Thyroid gland (tissue), 4 donors: ENCODE data around the gene PTPN14. TPM values are rescaled to one million over a fixed set of nuclear protein-coding genes. Genes with fewer than 3 reads are reported as not detected.

ENCODE experiments used
- DNase-seq, 2 donors: peaks; one replicate each; pipeline ENCODE4 v3.0.0-alpha.2; 2019
- H3K27ac ChIP-seq, 3 donors: fragments of 200-600 bp; sonication (generic); 1 replicate in 2 of 3; 2 replicates in 1 of 3; pipeline ENCODE4 v1.5.1; 2016 to 2019; ENCODE audit warnings: mild to moderate bottlenecking in 1 of 3, moderate library complexity in 1 of 3
- H3K27me3 ChIP-seq: fragments of 200-600 bp; sonication (generic); one replicate; pipeline ENCODE4 v1.5.1; 2019
- H3K36me3 ChIP-seq, 2 donors: fragments of 200-600 bp; sonication (generic); one replicate each; pipeline ENCODE4 v1.5.1; 2016 to 2019
- H3K4me1 ChIP-seq, 2 donors: fragments of 200-600 bp; sonication (generic); one replicate each; pipeline ENCODE4 v1.5.1; 2017 to 2019
- H3K4me3 ChIP-seq, 3 donors: fragments of 200-600 bp; sonication (generic); replicated peaks in 1 of 3; 1 replicate in 2 of 3; 2 replicates in 1 of 3; pipeline ENCODE4 v1.5.1; 2016; ENCODE audit warnings: mild to moderate bottlenecking in 1 of 3
- H3K9me3 ChIP-seq: fragments of 200-600 bp; sonication (generic); one replicate; pipeline ENCODE4 v1.5.1; 2017
- CTCF ChIP-seq, 6 experiments: fragments of 200-600 bp in 3 of 6; fragments of 450-650 bp in 3 of 6; sonication (generic) in 3 of 6; IDR thresholded peaks; one replicate each; pipeline ENCODE4 v1.5.1; 2016 to 2019; ENCODE audit warnings: antibody characterized with exemption in 6 of 6, mild to moderate bottlenecking in 2 of 6, inconsistent platforms in 1 of 6, moderate library complexity in 1 of 6
- POLR2A ChIP-seq, 2 donors: fragments of 450-650 bp; IDR thresholded peaks; one replicate each; pipeline ENCODE4 v1.6.1; 2017; ENCODE audit warnings: antibody characterized with exemption in 2 of 2, mild to moderate bottlenecking in 2 of 2, moderate library complexity in 1 of 2
- WGBS, 2 donors: methylation state at CpG; one replicate each; pipeline ENCODE4 v1.1.5; 2017; 5-methylcytosine and 5-hydroxymethylcytosine counted together
- intact Hi-C: fragments of 100-400 bp; cut with DNase I; formaldehyde crosslinking; loops from one replicate; pipeline ENCODE4 v1.15.1; 2023
- total RNA-seq, 4 donors: library from RNA; depleted of rRNA; stranded (reverse); fragments of >200 nt; gene quantifications; one replicate each; pipeline ENCODE4 v1.2.3, GENCODE V29; 2016

PTPN14 gene
- total RNA-seq, 4 donors from 2014 or later = 28.1 to 33.4 (median 31.8) TPM

DNA sequence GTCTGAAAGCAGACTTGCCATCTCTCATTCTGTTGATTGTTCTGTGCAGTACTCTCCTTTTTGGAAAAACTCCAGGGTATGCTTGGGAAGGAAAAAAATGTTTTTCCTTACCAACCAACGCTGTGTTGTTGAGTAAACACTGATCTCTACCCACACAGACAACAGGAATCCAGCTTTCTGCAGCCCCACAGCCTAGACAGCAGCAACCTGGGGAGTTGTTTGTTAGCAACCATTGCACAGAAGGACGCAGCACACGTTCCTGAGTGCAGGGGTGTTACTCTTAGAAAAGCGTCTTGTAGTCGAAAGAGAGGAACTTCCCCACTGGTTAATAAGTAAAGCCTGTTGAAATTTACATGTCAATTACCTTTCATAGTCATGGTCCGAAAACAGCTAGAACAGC, 213.9 kb downstream of the PTPN14 start:
- peak overlapping the region in 1 of 3 donors; percentile 25 for H3K27ac ChIP-seq
- peaks cover 0 to 7% of the 10 kb centered on the region in 2 donors for H3K4me1 ChIP-seq
- no peaks in the 10 kb centered on the region for H3K27me3 ChIP-seq
- intact Hi-C loops = no loop called here
- H3K4me3 ChIP-seq = no peak overlapping the region
- no peak for TF ChIP-seq CTCF (IDR thresholded peaks at IDR 0.05)
- TF ChIP-seq POLR2A (IDR thresholded peaks at IDR 0.05) = no peak
- 34 to 46% methylated on average over 6 of the region's 6 CpGs for WGBS, 2 donors
- DNase-seq = no peak
- H3K9me3 ChIP-seq = no peaks in the 10 kb centered on the region
- H3K36me3 ChIP-seq = no peaks in the 10 kb centered on the region

DNA sequence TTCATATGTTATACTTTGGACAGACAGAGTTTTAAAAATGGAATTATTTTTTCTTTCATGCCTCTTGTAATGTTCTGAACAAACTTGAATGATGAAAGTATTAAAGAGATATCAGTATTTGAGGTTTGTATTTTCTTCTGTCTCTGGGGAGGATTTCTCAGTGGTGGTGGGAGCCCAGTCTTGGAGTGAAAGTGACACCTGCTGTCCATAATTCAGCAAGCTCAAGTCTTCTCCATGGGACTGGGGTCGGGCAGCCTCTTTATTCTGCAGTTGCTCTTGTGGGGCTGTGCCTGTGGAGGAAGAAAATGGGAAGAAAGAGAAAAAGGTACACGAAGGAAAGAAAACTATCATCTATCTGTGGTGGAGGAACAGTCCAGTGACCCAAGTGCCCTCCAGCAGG, 214.4 kb downstream of the PTPN14 start:
- Histone ChIP-seq H3K27ac (no peak overlapping the region), H3K4me3 (no peak overlapping the region), H3K36me3 (no peaks in the 10 kb centered on the region), H3K4me1 (peaks cover 0 to 7% of the 10 kb centered on the region in 2 donors), H3K27me3 (no peaks in the 10 kb centered on the region), H3K9me3 (no peaks in the 10 kb centered on the region)
- no peak for TF ChIP-seq POLR2A (IDR thresholded peaks at IDR 0.05)
- TF ChIP-seq CTCF (IDR thresholded peaks at IDR 0.05) = no peak
- intact Hi-C loops = no loop called here
- DNase-seq = no peak
- WGBS, 2 donors = 76 to 80% methylated on average over 2 of the region's 2 CpGs

DNA sequence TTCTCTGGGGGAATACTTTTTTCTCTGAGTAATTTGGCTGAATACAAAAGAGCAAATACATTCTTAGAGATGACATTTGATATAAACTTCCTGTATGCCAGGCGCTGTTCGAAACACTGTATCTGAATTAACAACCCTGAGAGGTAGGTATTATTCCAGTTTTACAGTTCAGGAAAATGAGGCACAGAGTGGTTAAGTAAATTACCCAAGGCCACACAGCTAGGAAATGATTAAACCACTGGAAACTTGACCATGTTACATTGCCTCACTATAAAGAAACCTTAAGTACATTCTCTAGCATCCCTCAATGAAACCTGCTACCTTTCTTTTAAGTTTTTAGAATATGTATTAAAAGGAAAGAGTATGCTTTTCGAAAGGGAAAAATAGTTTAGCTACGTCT, 215.8 kb downstream of the PTPN14 start:
- intact Hi-C loops = no loop called here
- Histone ChIP-seq H3K4me3 (no peak overlapping the region), H3K36me3 (no peaks in the 10 kb centered on the region), H3K27ac (no peak overlapping the region), H3K4me1 (peaks cover 11 to 16% of the 10 kb centered on the region in 2 donors), H3K9me3 (no peaks in the 10 kb centered on the region), H3K27me3 (no peaks in the 10 kb centered on the region)
- 93 to 98% methylated on average over 4 of the region's 4 CpGs for WGBS, 2 donors
- no peak for DNase-seq
- no peak for TF ChIP-seq CTCF (IDR thresholded peaks at IDR 0.05)
- TF ChIP-seq POLR2A (IDR thresholded peaks at IDR 0.05) = no peak

DNA sequence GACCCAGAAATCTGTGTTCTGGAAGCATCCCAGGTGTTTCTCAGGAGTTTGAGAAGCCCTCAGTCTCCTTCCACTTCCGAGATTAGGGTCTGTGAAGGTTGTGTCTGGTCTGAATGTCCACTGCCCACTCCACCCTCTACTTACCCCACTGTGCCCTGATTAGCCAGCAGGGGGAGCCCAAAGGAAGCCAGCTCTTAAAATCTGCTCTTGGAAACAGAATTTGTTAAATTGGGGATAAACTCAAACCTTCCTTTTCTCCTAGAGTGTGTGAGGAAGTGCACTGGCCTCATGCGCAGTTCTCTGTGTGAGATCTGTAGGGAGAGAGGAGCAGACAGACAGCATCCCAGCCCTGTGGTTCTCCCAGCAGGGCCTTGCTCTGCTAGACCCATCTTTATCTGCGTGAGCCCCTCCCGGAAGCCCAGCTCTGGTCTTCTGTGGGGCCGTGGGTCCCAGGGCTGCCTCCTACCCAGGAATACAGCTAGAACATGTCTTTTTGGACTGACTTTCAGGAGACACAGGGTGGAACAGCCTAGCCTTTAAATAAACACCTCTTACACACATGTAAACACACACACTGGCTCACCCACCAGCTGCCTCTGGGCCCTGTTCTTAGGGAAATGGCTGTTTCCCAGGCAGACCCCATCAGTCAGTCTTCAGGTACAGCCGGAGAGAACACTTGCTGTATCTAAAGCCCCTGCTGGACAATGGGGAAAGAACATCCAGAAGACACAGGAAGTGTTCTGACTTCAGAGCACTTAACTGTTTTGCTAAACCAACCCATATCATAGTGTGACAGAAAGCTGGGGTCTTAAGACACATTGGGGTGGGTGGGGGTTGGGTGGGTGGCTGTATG, 218.2 kb downstream of the PTPN14 start:
- TF ChIP-seq POLR2A (IDR thresholded peaks at IDR 0.05) (no peak), CTCF (IDR thresholded peaks at IDR 0.05) (peak; percentile 38 to 85 (median 68))
- peaks cover 24 to 33% of the 10 kb centered on the region in 2 donors for H3K4me1 ChIP-seq
- H3K27me3 ChIP-seq = no peaks in the 10 kb centered on the region
- WGBS, 2 donors = 63 to 64% methylated on average over 5 to 6 of the region's 6 CpGs
- no peak overlapping the region for H3K4me3 ChIP-seq
- H3K36me3 ChIP-seq = no peaks in the 10 kb centered on the region
- intact Hi-C loops = loop anchor here (5.0 kb wide), 1 partner anchor 254 kb away; no protein-coding TSS in a partner anchor
- peak overlapping the region in 1 of 3 donors; percentile 89 for H3K27ac ChIP-seq
- H3K9me3 ChIP-seq = no peaks in the 10 kb centered on the region
- DNase-seq = peak; percentile 60 to 73

GRCh38 chr1:214331827-214332423, 219.5 kb downstream of the PTPN14 start:
- Histone ChIP-seq H3K4me1 (peaks cover 24 to 26% of the 10 kb centered on the region in 2 donors), H3K27me3 (no peaks in the 10 kb centered on the region), H3K4me3 (no peak overlapping the region), H3K36me3 (no peaks in the 10 kb centered on the region), H3K9me3 (no peaks in the 10 kb centered on the region), H3K27ac (peak overlapping the region in 1 of 3 donors; percentile 89)
- intact Hi-C loops = loop anchor here (5.0 kb wide), 1 partner anchor 255 kb away; no protein-coding TSS in a partner anchor
- 75 to 79% methylated on average over 9 of the region's 9 CpGs for WGBS, 2 donors
- no peak for DNase-seq
- TF ChIP-seq CTCF (IDR thresholded peaks at IDR 0.05) = peak in 4 of 6 experiments; percentile 20 to 56 (median 38)
- TF ChIP-seq POLR2A (IDR thresholded peaks at IDR 0.05) = no peak
